Natural killer cell (primary cell): ENCODE data around the gene BRD4. TPM values are rescaled to one million over a fixed set of nuclear protein-coding genes. Genes with fewer than 3 reads are reported as not detected.

Experiments used
- ATAC-seq, 3 donors: fragments of 150-1000 bp in 2 of 3; fragments of 200-7000 bp in 1 of 3; cut with Tn5 transposase; 1 replicate in 1 of 3; 2 replicates in 2 of 3; pipeline ENCODE4 v1.10.0; 2021; ENCODE audit warnings: mild to moderate bottlenecking in 2 of 3, moderate library complexity in 2 of 3
- DNase-seq, 2 donors: peaks; one replicate each; pipeline versions ENCODE4 v3.0.0 to v3.0.0-alpha.2; 2013 to 2021; ENCODE audit warnings: mixed read lengths in 1 of 2
- H3K27ac ChIP-seq: one replicate; pipeline ENCODE4 v1.5.1; 2013; ENCODE audit warnings: mild to moderate bottlenecking, low read length
- H3K27me3 ChIP-seq: one replicate; pipeline ENCODE4 v1.6.1; 2013; ENCODE audit warnings: low read length; ENCODE audit not compliant: control insufficient read depth, insufficient read depth
- H3K36me3 ChIP-seq: one replicate; pipeline ENCODE4 v1.6.1; 2013; ENCODE audit warnings: low read length; ENCODE audit not compliant: control insufficient read depth, insufficient read depth
- H3K4me1 ChIP-seq: one replicate; pipeline ENCODE4 v1.6.1; 2013; ENCODE audit warnings: low read length; ENCODE audit not compliant: control insufficient read depth, insufficient read depth
- H3K4me3 ChIP-seq: one replicate; pipeline ENCODE4 v1.5.1; 2013; ENCODE audit warnings: low read length
- H3K9me3 ChIP-seq: one replicate; pipeline ENCODE4 v1.6.1; 2013; ENCODE audit warnings: low read length; ENCODE audit not compliant: control insufficient read depth, insufficient read depth
- H3K27ac Mint-ChIP-seq, 2 donors: one replicate each; pipeline ENCODE4 v1.8.0; 2022; ENCODE audit warnings: mild to moderate bottlenecking in 2 of 2, mixed read lengths in 2 of 2, moderate library complexity in 1 of 2
- H3K27me3 Mint-ChIP-seq, 2 donors: one replicate each; pipeline ENCODE4 v1.8.0; 2022; ENCODE audit warnings: low read depth in 2 of 2, mixed read lengths in 2 of 2
- H3K36me3 Mint-ChIP-seq: one replicate; pipeline ENCODE4 v1.8.0; 2022; ENCODE audit warnings: mixed read lengths
- H3K4me1 Mint-ChIP-seq, 2 donors: one replicate each; pipeline ENCODE4 v1.8.0; 2022; ENCODE audit warnings: mixed read lengths in 2 of 2
- H3K4me3 Mint-ChIP-seq: one replicate; pipeline ENCODE4 v1.8.0; 2022; ENCODE audit warnings: mild to moderate bottlenecking, moderate library complexity, mixed read lengths
- H3K9me3 Mint-ChIP-seq, 2 donors: one replicate each; pipeline ENCODE4 v1.8.0; 2022; ENCODE audit warnings: mixed read lengths in 2 of 2
- CTCF ChIP-seq: fragments of 200-600 bp; IDR thresholded peaks from one replicate; pipeline ENCODE4 v1.8.0; 2022; ENCODE audit warnings: antibody characterized with exemption
- WGBS: methylation state at CpG from one replicate; pipeline ENCODE4 v1.1.7; 2013; ENCODE audit warnings: missing lambda C conversion rate; ENCODE audit not compliant: insufficient coverage; 5-methylcytosine and 5-hydroxymethylcytosine counted together
- intact Hi-C: fragments of 100-400 bp; cut with micrococcal nuclease; formaldehyde crosslinking; loops from one replicate; pipeline ENCODE4 v1.14.2; 2022
- total RNA-seq, 4 donors: library from RNA; stranded (reverse); fragments of 120-200 nt in 1 of 4; gene quantifications; one replicate each; pipeline versions ENCODE4 v1.2.3 to v1.2.4, GENCODE V29; 2013 to 2022

BRD4 gene
- total RNA-seq, 3 donors from 2014 or later (not counting 1 experiment from before 2014, with no cell fraction given): 91.9 to 116 (median 98.3) TPM

GRCh38 chr19:15187026-15188007 is 145.0 kb downstream of the BRD4 start:
- H3K4me3 ChIP-seq: no peak overlapping the region
- no peak for TF ChIP-seq CTCF
- H3K4me1 Mint-ChIP-seq: no peaks in the 10 kb centered on the region
- DNase-seq: no peak
- intact Hi-C loops: no loop called here
- H3K9me3 ChIP-seq: no peaks in the 10 kb centered on the region
- no peak for ATAC-seq
- no peak overlapping the region for H3K4me3 Mint-ChIP-seq
- no peaks in the 10 kb centered on the region for H3K4me1 ChIP-seq
- no peaks in the 10 kb centered on the region for H3K36me3 ChIP-seq
- WGBS: 95% methylated on average over 38 of the region's 38 CpGs
- H3K27me3 Mint-ChIP-seq: peaks cover 0 to 2% of the 10 kb centered on the region in 2 donors
- H3K27ac ChIP-seq: no peak overlapping the region
- H3K9me3 Mint-ChIP-seq: no peaks in the 10 kb centered on the region
- H3K27me3 ChIP-seq: no peaks in the 10 kb centered on the region
- no peak overlapping the region for H3K27ac Mint-ChIP-seq
- H3K36me3 Mint-ChIP-seq: no peaks in the 10 kb centered on the region

Other genes starting within 250 kb of the BRD4 start
- not detected for gene SYDE1, start 225.1 kb downstream of the BRD4 start, total RNA-seq
- under 1 TPM in 2 of 3 donors, not detected in 1; 0.25 to 0.26 TPM for gene NOTCH3, start 131.5 kb downstream of the BRD4 start, total RNA-seq
- gene EPHX3, start 100.1 kb downstream of the BRD4 start, total RNA-seq: not detected
- 10 to 100 TPM; 65.3 to 87.6 (median 76.9) TPM for gene AKAP8, start 47.2 kb upstream of the BRD4 start, total RNA-seq
- gene AKAP8L, start 86.4 kb upstream of the BRD4 start, total RNA-seq: 100 to 1,000 TPM; 144 to 174 (median 173) TPM
- 10 to 100 TPM; 24.3 to 29.3 (median 24.4) TPM for gene WIZ, start 117.4 kb upstream of the BRD4 start, total RNA-seq
- gene RASAL3, start 132.0 kb upstream of the BRD4 start, total RNA-seq: 100 to 1,000 TPM; 217 to 283 (median 224) TPM
- gene PGLYRP2, start 147.0 kb upstream of the BRD4 start, total RNA-seq: under 1 TPM in 2 of 3 donors, not detected in 1; 0.21 to 0.28 TPM
- gene CYP4F22, start 176.0 kb upstream of the BRD4 start, total RNA-seq: 1 to 10 TPM; 2.2 to 3.1 (median 2.6) TPM